CD14-positive monocyte (primary cell): ENCODE data around the gene EPS8L3. TPM values are rescaled to one million over a fixed set of nuclear protein-coding genes. Genes with fewer than 3 reads are reported as not detected.

Experiments
- DNase-seq, 3 donors: peaks; one replicate each; pipeline ENCODE4 v3.0.0-alpha.2; 2011 to 2022
- H2AFZ ChIP-seq: 2 replicates; pipeline ENCODE4 v1.6.0; 2012; ENCODE audit warnings: mild to moderate bottlenecking, low read depth, low read length, inconsistent platforms; ENCODE audit not compliant: insufficient read depth, poor library complexity, severe bottlenecking
- H3K27ac ChIP-seq, 2 donors: 1 replicate in 1 of 2; 2 replicates in 1 of 2; pipeline ENCODE4 v1.5.1; 2012 to 2013; ENCODE audit warnings: low read length in 2 of 2, control low read depth in 1 of 2, inconsistent platforms in 1 of 2, low read depth in 1 of 2, mild to moderate bottlenecking in 1 of 2
- H3K27me3 ChIP-seq, 2 donors: one replicate each; pipeline versions ENCODE4 v1.6.0 to v1.6.1; 2011 to 2013; ENCODE audit warnings: low read length in 2 of 2; ENCODE audit not compliant: control insufficient read depth in 2 of 2, insufficient read depth in 2 of 2
- H3K36me3 ChIP-seq, 2 donors: replicated peaks in 1 of 2; 1 replicate in 1 of 2; 2 replicates in 1 of 2; pipeline versions ENCODE4 v1.5.1 to v1.6.1; 2012 to 2013; ENCODE audit warnings: low read length in 2 of 2, control low read depth in 1 of 2, inconsistent platforms in 1 of 2, mild to moderate bottlenecking in 1 of 2; ENCODE audit not compliant: insufficient read depth in 2 of 2, control insufficient read depth in 1 of 2
- H3K4me1 ChIP-seq, 2 donors: 1 replicate in 1 of 2; 2 replicates in 1 of 2; pipeline versions ENCODE4 v1.5.1 to v1.6.1; 2012 to 2013; ENCODE audit warnings: low read length in 2 of 2, control low read depth in 1 of 2, inconsistent platforms in 1 of 2, mild to moderate bottlenecking in 1 of 2, moderate library complexity in 1 of 2; ENCODE audit not compliant: insufficient read depth in 2 of 2, control insufficient read depth in 1 of 2
- H3K4me2 ChIP-seq: replicated peaks from 2 replicates; pipeline ENCODE3; 2012; ENCODE audit warnings: low read length, moderate library complexity, mild to moderate bottlenecking; ENCODE audit not compliant: poor library complexity, severe bottlenecking; ENCODE audit errors: extremely low read depth
- H3K4me3 ChIP-seq, 3 experiments: fragments of 200-600 bp in 1 of 3; sonication (generic) in 1 of 3; replicated peaks in 1 of 3; 1 replicate in 2 of 3; 2 replicates in 1 of 3; pipeline ENCODE4 v1.5.1; 2011 to 2013; ENCODE audit warnings: low read length in 3 of 3, mild to moderate bottlenecking in 3 of 3, control low read depth in 2 of 3, low read depth in 2 of 3, inconsistent platforms in 1 of 3, moderate library complexity in 1 of 3
- H3K79me2 ChIP-seq: 2 replicates; pipeline ENCODE4 v1.6.0; 2012; ENCODE audit warnings: mild to moderate bottlenecking, control low read depth, inconsistent platforms, low read length, moderate library complexity; ENCODE audit not compliant: insufficient read depth
- H3K9ac ChIP-seq: 2 replicates; pipeline ENCODE4 v1.6.0; 2017; ENCODE audit warnings: low read length, mild to moderate bottlenecking; ENCODE audit not compliant: insufficient read depth, poor library complexity, severe bottlenecking
- H3K9me3 ChIP-seq, 2 donors: replicated peaks in 1 of 2; 1 replicate in 1 of 2; 2 replicates in 1 of 2; pipeline versions ENCODE4 v1.5.1 to v1.6.1; 2012 to 2013; ENCODE audit warnings: low read length in 2 of 2, control low read depth in 1 of 2; ENCODE audit not compliant: control insufficient read depth in 1 of 2, insufficient read depth in 1 of 2
- H4K20me1 ChIP-seq: 2 replicates; pipeline ENCODE4 v1.6.0; 2012; ENCODE audit warnings: mild to moderate bottlenecking, low read length, control low read depth, moderate library complexity; ENCODE audit not compliant: insufficient read depth
- H3K27ac Mint-ChIP-seq, 7 donors: one replicate each; pipeline ENCODE4 v1.8.0; 2020; ENCODE audit warnings: mild to moderate bottlenecking in 7 of 7, mixed read lengths in 7 of 7, moderate library complexity in 6 of 7, inconsistent platforms in 2 of 7
- H3K27me3 Mint-ChIP-seq, 3 donors: one replicate each; pipeline ENCODE4 v1.8.0; 2021 to 2022; ENCODE audit warnings: low read depth in 3 of 3, mild to moderate bottlenecking in 3 of 3, mixed read lengths in 3 of 3, moderate library complexity in 3 of 3, inconsistent platforms in 1 of 3
- H3K36me3 Mint-ChIP-seq, 2 donors: one replicate each; pipeline ENCODE4 v1.8.0; 2020; ENCODE audit warnings: mixed read lengths in 2 of 2, inconsistent platforms in 1 of 2, mild to moderate bottlenecking in 1 of 2
- H3K4me1 Mint-ChIP-seq: one replicate; pipeline ENCODE4 v1.8.0; 2020; ENCODE audit warnings: mild to moderate bottlenecking, mixed read lengths
- H3K4me3 Mint-ChIP-seq, 2 donors: one replicate each; pipeline ENCODE4 v1.8.0; 2020; ENCODE audit warnings: mild to moderate bottlenecking in 2 of 2, mixed read lengths in 2 of 2, moderate library complexity in 1 of 2
- H3K9me3 Mint-ChIP-seq, 7 donors: one replicate each; pipeline ENCODE4 v1.8.0; 2020 to 2022; ENCODE audit warnings: mixed read lengths in 7 of 7, mild to moderate bottlenecking in 6 of 7, moderate library complexity in 6 of 7, inconsistent platforms in 2 of 7
- WGBS: methylation state at CpG from one replicate; pipeline ENCODE4 v1.1.5; 2013; ENCODE audit warnings: missing lambda C conversion rate; ENCODE audit not compliant: insufficient coverage; 5-methylcytosine and 5-hydroxymethylcytosine counted together
- intact Hi-C, 2 donors: fragments of 100-400 bp; cut with micrococcal nuclease; formaldehyde crosslinking; loops; one replicate each; pipeline versions ENCODE4 v1.15.0 to v1.15.1; 2023
- polyA plus RNA-seq, 3 donors: library from polyadenylated mRNA; depleted of rRNA in 1 of 3; unstranded in 2 of 3; stranded (reverse) in 1 of 3; fragments of 300-500 nt in 2 of 3; fragments of >200 nt in 1 of 3; fragmentation: Illumina TruSeq in 2 of 3; gene quantifications; 1 replicate in 2 of 3; 2 replicates in 1 of 3; pipeline ENCODE4 v1.2.3, GENCODE V29; 2012 to 2021
- TF ChIP-seq, protein P1 (sequence below): fragments of 200-600 bp; IDR thresholded peaks from one replicate; pipeline ENCODE4 v1.8.0; 2022; ENCODE audit warnings: antibody characterized with exemption, mild to moderate bottlenecking

EPS8L3 gene
- polyA plus RNA-seq, 3 donors: not detected

DNA sequence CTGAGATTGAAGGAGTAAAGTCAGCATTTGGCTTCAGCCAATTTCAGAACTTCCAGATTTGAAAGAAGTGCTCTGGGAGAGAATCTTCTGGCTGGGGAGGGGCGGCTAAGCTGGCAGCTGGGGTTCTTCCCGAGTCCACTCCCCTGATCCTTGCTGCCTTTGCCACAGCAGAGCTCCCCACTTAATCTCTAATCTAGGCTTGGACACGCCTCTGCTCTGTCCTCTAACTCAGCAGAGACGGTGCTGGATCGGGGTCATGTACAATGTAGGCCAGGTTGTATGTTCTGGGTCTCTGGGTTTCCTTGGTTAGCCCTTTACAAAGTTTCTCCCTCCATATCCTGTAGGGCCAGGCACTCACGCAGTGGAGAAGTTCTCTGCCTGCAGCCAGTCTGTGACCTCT is 12.8 kb downstream of the EPS8L3 start:
- Mint-ChIP-seq H3K4me3 (no peak overlapping the region), H3K36me3 (no peaks in the 10 kb centered on the region), H3K9me3 (peaks cover 0 to 16% (median 5%) of the 10 kb centered on the region in 7 donors), H3K27ac (no peak overlapping the region), H3K4me1 (no peaks in the 10 kb centered on the region), H3K27me3 (peaks cover 4 to 9% (median 5%) of the 10 kb centered on the region in 3 donors)
- no peaks in the 10 kb centered on the region for H3K27me3 ChIP-seq
- no peaks in the 10 kb centered on the region for H3K79me2 ChIP-seq
- H2AFZ ChIP-seq: no peak overlapping the region
- no peak overlapping the region for H3K27ac ChIP-seq
- intact Hi-C loops: no loop called here
- no peak for DNase-seq
- no peak overlapping the region for H3K9ac ChIP-seq
- H3K9me3 ChIP-seq: no peaks in the 10 kb centered on the region
- TF ChIP-seq, protein P1, sequence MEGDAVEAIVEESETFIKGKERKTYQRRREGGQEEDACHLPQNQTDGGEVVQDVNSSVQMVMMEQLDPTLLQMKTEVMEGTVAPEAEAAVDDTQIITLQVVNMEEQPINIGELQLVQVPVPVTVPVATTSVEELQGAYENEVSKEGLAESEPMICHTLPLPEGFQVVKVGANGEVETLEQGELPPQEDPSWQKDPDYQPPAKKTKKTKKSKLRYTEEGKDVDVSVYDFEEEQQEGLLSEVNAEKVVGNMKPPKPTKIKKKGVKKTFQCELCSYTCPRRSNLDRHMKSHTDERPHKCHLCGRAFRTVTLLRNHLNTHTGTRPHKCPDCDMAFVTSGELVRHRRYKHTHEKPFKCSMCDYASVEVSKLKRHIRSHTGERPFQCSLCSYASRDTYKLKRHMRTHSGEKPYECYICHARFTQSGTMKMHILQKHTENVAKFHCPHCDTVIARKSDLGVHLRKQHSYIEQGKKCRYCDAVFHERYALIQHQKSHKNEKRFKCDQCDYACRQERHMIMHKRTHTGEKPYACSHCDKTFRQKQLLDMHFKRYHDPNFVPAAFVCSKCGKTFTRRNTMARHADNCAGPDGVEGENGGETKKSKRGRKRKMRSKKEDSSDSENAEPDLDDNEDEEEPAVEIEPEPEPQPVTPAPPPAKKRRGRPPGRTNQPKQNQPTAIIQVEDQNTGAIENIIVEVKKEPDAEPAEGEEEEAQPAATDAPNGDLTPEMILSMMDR: no peak
- H3K4me3 ChIP-seq: no peak overlapping the region
- H3K36me3 ChIP-seq: no peaks in the 10 kb centered on the region
- H4K20me1 ChIP-seq: no peaks in the 10 kb centered on the region
- no peaks in the 10 kb centered on the region for H3K4me1 ChIP-seq
- no peak overlapping the region for H3K4me2 ChIP-seq
- WGBS: 100% methylated on average over 1 of the region's 6 CpGs

DNA sequence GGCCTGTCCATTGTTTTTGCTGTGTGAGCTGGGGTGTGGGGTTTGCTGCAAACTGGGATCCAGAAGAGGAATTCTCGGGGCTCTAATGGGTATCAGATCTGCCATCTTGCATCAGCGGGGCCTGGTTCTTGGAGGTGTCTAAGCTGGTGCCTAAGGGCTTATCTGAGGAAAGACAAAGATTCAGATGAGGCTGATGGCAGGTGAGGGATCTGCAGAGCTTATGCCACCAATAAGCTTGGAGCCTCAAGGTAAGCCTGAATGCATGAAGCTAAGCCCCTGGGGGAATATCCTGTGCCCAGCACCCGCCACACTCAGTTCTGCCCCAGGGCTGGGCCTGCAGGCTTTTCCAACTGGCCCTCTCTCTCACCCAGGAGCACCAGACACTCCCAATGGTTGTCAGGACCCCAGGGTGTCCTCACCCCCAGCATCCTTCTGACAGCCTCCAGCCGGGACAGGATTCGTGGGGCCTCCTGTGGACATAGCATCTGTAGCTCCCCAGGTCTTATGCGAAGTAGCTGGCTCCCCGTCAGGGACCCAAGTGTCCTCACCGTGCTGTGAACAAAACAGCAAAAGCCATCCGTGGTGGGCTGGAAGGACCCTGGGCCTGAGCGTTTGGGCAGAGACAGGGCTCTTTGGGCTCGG is 13.4 kb downstream of the EPS8L3 start:
- H3K27me3 Mint-ChIP-seq: peaks cover 4 to 9% (median 5%) of the 10 kb centered on the region in 3 donors
- Histone ChIP-seq H3K4me1 (no peaks in the 10 kb centered on the region), H2AFZ (no peak overlapping the region), H4K20me1 (no peaks in the 10 kb centered on the region), H3K9ac (no peak overlapping the region), H3K79me2 (no peaks in the 10 kb centered on the region), H3K9me3 (no peaks in the 10 kb centered on the region), H3K27me3 (no peaks in the 10 kb centered on the region), H3K4me3 (no peak overlapping the region), H3K36me3 (no peaks in the 10 kb centered on the region), H3K27ac (no peak overlapping the region), H3K4me2 (no peak overlapping the region)
- 96% methylated on average over 11 of the region's 11 CpGs for WGBS
- intact Hi-C loops: no loop called here
- no peaks in the 10 kb centered on the region for H3K4me1 Mint-ChIP-seq
- no peak for DNase-seq
- peaks cover 0 to 16% (median 5%) of the 10 kb centered on the region in 7 donors for H3K9me3 Mint-ChIP-seq
- TF ChIP-seq, protein P1: no peak
- no peaks in the 10 kb centered on the region for H3K36me3 Mint-ChIP-seq
- H3K27ac Mint-ChIP-seq: no peak overlapping the region
- no peak overlapping the region for H3K4me3 Mint-ChIP-seq
